ENCODE measurements around the gene MLPH.

Gene MLPH

GRCh38 chr2:237564526-237565131 lies 77.6 kb downstream of the MLPH start:
- no peaks in the 10 kb centered on the region for H3K36me3 Mint-ChIP-seq (ENCODE audit: low read depth)
- H3K4me1 Mint-ChIP-seq, result peaks cover 10% of the 10 kb centered on the region
- no peaks in the 10 kb centered on the region for H3K9me3 Mint-ChIP-seq
- no peak for DNase-seq
- TF ChIP-seq CTCF (IDR thresholded peaks at IDR 0.05), result no peak
- H3K4me3 Mint-ChIP-seq, result no peak overlapping the region
- no peak overlapping the region for H3K27ac Mint-ChIP-seq
- H3K27me3 Mint-ChIP-seq (ENCODE audit: low read depth, poor library complexity), result peaks cover 35% of the 10 kb centered on the region

- no peak for DNase-seq
- Mint-ChIP-seq H3K9me3 (no peaks in the 10 kb centered on the region), H3K36me3 (ENCODE audit: low read depth) (no peaks in the 10 kb centered on the region), H3K4me3 (no peak overlapping the region), H3K27ac (no peak overlapping the region), H3K4me1 (peaks cover 5% of the 10 kb centered on the region), H3K27me3 (ENCODE audit: low read depth, poor library complexity) (peaks cover 29% of the 10 kb centered on the region)
- no peak for TF ChIP-seq CTCF (IDR thresholded peaks at IDR 0.05)
Measured at GRCh38 chr2:237565974-237566373, 78.9 kb downstream of the MLPH start.

- Mint-ChIP-seq H3K4me3 (no peak within 1 kb of the TSS), H3K36me3 (ENCODE audit: low read depth) (no peaks in the 10 kb centered on the region), H3K27ac (no peak within 1 kb of the TSS), H3K27me3 (ENCODE audit: low read depth, poor library complexity) (peaks cover 29% of the 10 kb centered on the region), H3K4me1 (peaks cover 6% of the 10 kb centered on the region), H3K9me3 (no peaks in the 10 kb centered on the region)
- no peak for TF ChIP-seq CTCF (IDR thresholded peaks at IDR 0.05)
- peak; percentile 27 for DNase-seq
Measured at GRCh38 chr2:237566401-237567235, 79.6 kb downstream of the MLPH start, which contains the start of gene PRLH. PRLH (plus strand) TSS chr2:237566574; CDS start chr2:237566574, 0 bp downstream.

GRCh38 chr2:237567276-237568029 lies 80.4 kb downstream of the MLPH start:
- no peak overlapping the region for H3K27ac Mint-ChIP-seq
- H3K36me3 Mint-ChIP-seq (ENCODE audit: low read depth), result no peaks in the 10 kb centered on the region
- no peaks in the 10 kb centered on the region for H3K9me3 Mint-ChIP-seq
- peaks cover 26% of the 10 kb centered on the region for H3K27me3 Mint-ChIP-seq (ENCODE audit: low read depth, poor library complexity)
- DNase-seq, result no peak
- H3K4me1 Mint-ChIP-seq, result peaks cover 14% of the 10 kb centered on the region
- no peak overlapping the region for H3K4me3 Mint-ChIP-seq
- TF ChIP-seq CTCF (IDR thresholded peaks at IDR 0.05), result no peak

GRCh38 chr2:237568121-237568660 lies 81.1 kb downstream of the MLPH start:
- H3K9me3 Mint-ChIP-seq, result no peaks in the 10 kb centered on the region
- no peak for TF ChIP-seq CTCF (IDR thresholded peaks at IDR 0.05)

More at GRCh38 chr2:237568121-237568660, 81.1 kb downstream of the MLPH start:
- Mint-ChIP-seq H3K36me3 (ENCODE audit: low read depth) (no peaks in the 10 kb centered on the region), H3K27me3 (ENCODE audit: low read depth, poor library complexity) (peaks cover 22% of the 10 kb centered on the region), H3K4me1 (peaks cover 17% of the 10 kb centered on the region), H3K27ac (no peak overlapping the region), H3K4me3 (no peak overlapping the region)
- no peak for DNase-seq
